Lower lobe of right lung (tissue), 2 donors: Measurements from ENCODE around the gene TOR1A. TPM values are rescaled to one million over a fixed set of nuclear protein-coding genes. Genes with fewer than 3 reads are reported as not detected.

ENCODE experiments used
- ATAC-seq, 2 donors: fragments of 200-7000 bp; cut with Tn5 transposase; one replicate each; pipeline ENCODE4 v1.9.1; 2020 to 2022; ENCODE audit warnings: mild to moderate bottlenecking in 2 of 2, moderate library complexity in 2 of 2
- DNase-seq: peaks from one replicate; pipeline ENCODE4 v3.0.0-alpha.2; 2020
- H3K27ac ChIP-seq: fragments of 200-600 bp; one replicate; pipeline ENCODE4 v1.8.0; 2022
- H3K27me3 ChIP-seq: fragments of 200-600 bp; one replicate; pipeline ENCODE4 v1.8.0; 2022; ENCODE audit warnings: low read depth
- H3K36me3 ChIP-seq: fragments of 200-600 bp; one replicate; pipeline ENCODE4 v1.8.0; 2022; ENCODE audit warnings: mild to moderate bottlenecking
- H3K4me1 ChIP-seq: fragments of 200-600 bp; one replicate; pipeline ENCODE4 v1.8.0; 2022
- H3K4me3 ChIP-seq: fragments of 200-600 bp; one replicate; pipeline ENCODE4 v1.8.0; 2022; ENCODE audit warnings: mild to moderate bottlenecking
- H3K9me3 ChIP-seq: fragments of 200-600 bp; one replicate; pipeline ENCODE4 v1.8.0; 2022
- intact Hi-C: fragments of 100-400 bp; cut with DNase I; formaldehyde crosslinking; loops from one replicate; pipeline ENCODE4 v1.11.0; 2022
- total RNA-seq: library from RNA; stranded (reverse); fragmentation: NEBNext Ultra II Directional; extraction: Animal tissue kit (Norgen Biotek cat#: 25700); gene quantifications from one replicate; pipeline ENCODE4 v1.2.1, GENCODE V29; 2021
- TF ChIP-seq, protein P1 (sequence below): fragments of 200-600 bp; IDR thresholded peaks from one replicate; pipeline ENCODE4 v1.8.0; 2022; ENCODE audit warnings: antibody characterized with exemption, mild to moderate bottlenecking
- donor health status: DM: no; HTN: yes; CAD: no; lungs with severe emphysema.

TOR1A gene
- total RNA-seq, 1 donor from 2014 or later, result 34.6 TPM

DNA sequence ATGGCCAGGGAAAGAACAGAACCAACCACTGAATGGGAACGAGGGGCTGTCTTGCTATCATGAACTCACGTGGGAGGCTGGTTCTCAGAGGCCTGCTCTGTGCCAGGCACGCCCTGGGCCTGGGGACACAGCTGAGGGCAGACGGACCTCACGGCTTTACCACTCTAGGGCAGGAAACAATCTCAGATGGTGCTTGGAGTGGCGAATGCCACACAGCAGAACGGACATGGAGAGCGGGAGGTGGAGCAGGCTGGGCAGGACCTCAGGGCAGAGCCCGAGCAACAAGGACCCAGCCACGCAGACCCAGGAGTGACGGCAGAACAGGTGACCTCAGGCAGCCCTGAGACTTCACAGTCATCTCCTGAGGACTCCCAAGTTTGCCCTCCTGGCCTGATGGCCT, 8.7 kb downstream of the TOR1A start:
- Histone ChIP-seq H3K9me3 (no peaks in the 10 kb centered on the region), H3K4me1 (no peaks in the 10 kb centered on the region), H3K27me3 (no peaks in the 10 kb centered on the region), H3K4me3 (no peak overlapping the region), H3K36me3 (peaks cover 99% of the 10 kb centered on the region), H3K27ac (no peak overlapping the region)
- ATAC-seq, result no peak
- TF ChIP-seq, protein P1, sequence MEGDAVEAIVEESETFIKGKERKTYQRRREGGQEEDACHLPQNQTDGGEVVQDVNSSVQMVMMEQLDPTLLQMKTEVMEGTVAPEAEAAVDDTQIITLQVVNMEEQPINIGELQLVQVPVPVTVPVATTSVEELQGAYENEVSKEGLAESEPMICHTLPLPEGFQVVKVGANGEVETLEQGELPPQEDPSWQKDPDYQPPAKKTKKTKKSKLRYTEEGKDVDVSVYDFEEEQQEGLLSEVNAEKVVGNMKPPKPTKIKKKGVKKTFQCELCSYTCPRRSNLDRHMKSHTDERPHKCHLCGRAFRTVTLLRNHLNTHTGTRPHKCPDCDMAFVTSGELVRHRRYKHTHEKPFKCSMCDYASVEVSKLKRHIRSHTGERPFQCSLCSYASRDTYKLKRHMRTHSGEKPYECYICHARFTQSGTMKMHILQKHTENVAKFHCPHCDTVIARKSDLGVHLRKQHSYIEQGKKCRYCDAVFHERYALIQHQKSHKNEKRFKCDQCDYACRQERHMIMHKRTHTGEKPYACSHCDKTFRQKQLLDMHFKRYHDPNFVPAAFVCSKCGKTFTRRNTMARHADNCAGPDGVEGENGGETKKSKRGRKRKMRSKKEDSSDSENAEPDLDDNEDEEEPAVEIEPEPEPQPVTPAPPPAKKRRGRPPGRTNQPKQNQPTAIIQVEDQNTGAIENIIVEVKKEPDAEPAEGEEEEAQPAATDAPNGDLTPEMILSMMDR, result no peak
- DNase-seq, result peak; percentile 27
- intact Hi-C loops, result no loop called here

DNA sequence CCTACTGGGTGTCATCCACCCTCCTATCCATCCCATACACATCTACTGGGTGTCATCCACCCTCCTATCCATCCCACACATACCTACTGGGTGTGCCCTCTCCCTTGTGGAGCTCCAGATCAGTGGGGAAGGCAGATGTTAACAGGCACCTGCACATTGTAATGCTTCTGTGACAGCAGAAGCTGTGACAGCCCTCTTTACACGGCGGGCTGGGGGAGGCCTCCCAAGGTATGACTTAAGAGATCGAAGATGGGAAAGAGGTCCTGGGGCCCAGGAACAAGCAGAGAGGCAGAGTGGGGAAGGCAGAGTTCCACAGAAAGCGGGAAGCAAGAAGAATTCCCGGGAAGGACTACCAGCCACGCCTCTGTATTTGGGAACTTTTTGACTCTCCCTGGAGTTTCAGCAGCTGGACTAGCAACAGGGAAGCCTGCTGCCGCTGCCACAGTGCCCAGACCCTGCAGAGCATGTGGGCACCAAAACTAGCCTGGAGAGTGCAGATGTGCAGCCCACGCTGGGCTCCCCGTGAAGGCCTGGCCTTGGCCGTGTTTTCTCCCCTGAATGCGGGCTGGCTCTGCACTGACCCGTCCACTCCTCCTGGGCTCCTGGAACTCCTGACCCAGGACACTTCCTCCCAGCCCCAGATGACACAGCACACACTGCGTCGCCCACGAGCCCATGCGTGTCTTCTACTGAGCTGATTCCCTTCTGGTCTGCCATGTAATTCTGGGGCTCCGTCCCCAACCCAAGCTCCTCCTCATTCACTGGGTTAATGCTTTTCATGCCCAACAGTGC, 9.3 kb downstream of the TOR1A start:
- DNase-seq (peak; percentile 40), ATAC-seq (no peak)
- Histone ChIP-seq H3K9me3 (no peaks in the 10 kb centered on the region), H3K36me3 (peaks cover 99% of the 10 kb centered on the region), H3K27me3 (no peaks in the 10 kb centered on the region), H3K27ac (no peak overlapping the region), H3K4me1 (no peaks in the 10 kb centered on the region), H3K4me3 (no peak overlapping the region)
- intact Hi-C loops, result no loop called here
- TF ChIP-seq, protein P1, result no peak

DNA sequence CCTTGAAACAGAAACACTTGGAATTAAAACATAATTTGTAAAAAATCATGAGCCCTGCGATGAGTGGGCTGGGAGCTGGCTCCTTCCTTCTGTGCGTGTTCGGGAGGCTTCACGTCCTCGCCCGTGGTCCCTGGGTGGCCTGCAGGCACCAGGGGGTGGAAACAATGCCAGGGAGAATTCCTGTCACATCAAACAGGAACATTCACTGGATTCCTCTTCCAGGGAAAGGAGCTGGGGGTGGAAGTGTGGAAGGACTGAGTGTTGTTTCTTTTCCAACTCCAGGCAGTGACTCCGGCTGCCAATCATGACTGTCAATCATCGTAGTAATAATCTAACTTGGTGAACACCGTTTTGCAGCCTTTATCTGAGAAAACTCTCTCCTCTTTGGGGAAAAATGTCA, 10.3 kb downstream of the TOR1A start:
- intact Hi-C loops, result no loop called here
- H3K4me3 ChIP-seq, result no peak overlapping the region
- no peak overlapping the region for H3K27ac ChIP-seq
- ATAC-seq (no peak), DNase-seq (peak; percentile 13)
- H3K9me3 ChIP-seq, result no peaks in the 10 kb centered on the region
- H3K36me3 ChIP-seq, result peaks cover 99% of the 10 kb centered on the region
- no peaks in the 10 kb centered on the region for H3K4me1 ChIP-seq
- no peaks in the 10 kb centered on the region for H3K27me3 ChIP-seq
- TF ChIP-seq, protein P1, result no peak

DNA sequence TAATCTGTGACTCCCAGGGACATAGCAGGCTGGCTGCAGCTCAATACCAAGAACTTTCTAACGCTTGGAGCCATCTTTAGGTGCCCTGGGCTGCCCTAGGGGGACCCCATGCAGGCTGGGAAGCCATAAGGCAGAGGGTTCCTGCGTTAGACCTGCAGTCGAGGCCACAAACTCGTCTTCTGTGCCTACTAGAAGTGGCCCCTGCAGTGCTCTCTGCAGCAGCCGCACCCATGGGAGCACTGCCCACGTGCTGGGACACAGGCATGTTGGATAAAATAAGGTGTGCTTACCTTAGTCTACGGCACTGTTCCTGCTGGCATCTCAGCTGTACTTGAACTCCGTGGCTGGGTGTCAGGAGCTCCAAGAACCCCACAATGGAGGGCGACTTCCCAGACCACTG, 11.6 kb downstream of the TOR1A start:
- no peaks in the 10 kb centered on the region for H3K4me1 ChIP-seq
- intact Hi-C loops, result no loop called here
- H3K9me3 ChIP-seq, result no peaks in the 10 kb centered on the region
- H3K27ac ChIP-seq, result no peak overlapping the region
- no peak overlapping the region for H3K4me3 ChIP-seq
- no peaks in the 10 kb centered on the region for H3K27me3 ChIP-seq
- ATAC-seq, result no peak
- TF ChIP-seq, protein P1, result no peak
- DNase-seq, result no peak
- H3K36me3 ChIP-seq, result peaks cover 97% of the 10 kb centered on the region

DNA sequence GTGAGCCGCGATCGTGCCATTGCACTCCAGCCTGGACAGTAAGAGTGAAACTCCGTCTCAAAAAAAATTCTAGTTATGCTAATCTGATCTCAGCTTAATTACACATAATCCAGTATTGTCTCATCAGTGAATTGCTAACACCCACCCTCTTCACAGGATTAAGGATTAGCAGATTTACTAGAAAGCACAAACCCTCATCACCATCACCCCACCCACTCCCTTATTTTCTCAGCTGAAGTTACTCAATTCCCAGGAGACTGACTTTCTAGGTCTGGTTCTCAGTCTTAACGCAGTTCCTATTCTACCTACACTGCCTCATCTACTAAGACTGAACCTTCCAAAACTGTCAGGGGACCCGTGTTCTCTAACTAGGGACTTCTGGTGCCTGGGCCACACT, 12.0 kb downstream of the TOR1A start:
- H3K27me3 ChIP-seq, result no peaks in the 10 kb centered on the region
- no peak overlapping the region for H3K4me3 ChIP-seq
- peaks cover 97% of the 10 kb centered on the region for H3K36me3 ChIP-seq
- intact Hi-C loops, result no loop called here
- DNase-seq (no peak), ATAC-seq (no peak)
- no peaks in the 10 kb centered on the region for H3K9me3 ChIP-seq
- TF ChIP-seq, protein P1, result no peak
- H3K4me1 ChIP-seq, result no peaks in the 10 kb centered on the region
- H3K27ac ChIP-seq, result no peak overlapping the region
